Urinary bladder (tissue), 4 donors: ENCODE measurements around the gene TCEAL3. TPM values are rescaled to one million over a fixed set of nuclear protein-coding genes. Genes with fewer than 3 reads are reported as not detected.
A peak's percentile ranks its signal among the peaks of the same experiment; 100 is the strongest.
"Not testable (repeated sequence)": the region's sequence is repeated elsewhere in the genome, so short reads cannot be mapped to it uniquely, and the experiment has no call there.

Experiments
- DNase-seq: peaks from one replicate; pipeline ENCODE4 v3.0.0-alpha.2; 2015; ENCODE audit errors: extremely low spot score
- H3K27ac ChIP-seq: one replicate; pipeline ENCODE4 v1.5.1; 2013; ENCODE audit warnings: low read depth, mild to moderate bottlenecking, moderate library complexity
- H3K36me3 ChIP-seq: one replicate; pipeline ENCODE4 v1.6.1; 2013; ENCODE audit warnings: mild to moderate bottlenecking, moderate library complexity; ENCODE audit not compliant: insufficient read depth
- H3K4me1 ChIP-seq: one replicate; pipeline ENCODE4 v1.6.1; 2013; ENCODE audit warnings: mild to moderate bottlenecking, moderate library complexity; ENCODE audit not compliant: insufficient read depth
- H3K4me3 ChIP-seq: one replicate; pipeline ENCODE4 v1.5.1; 2013; ENCODE audit warnings: low read depth, low read length
- WGBS: extraction: QIAGEN DNeasy Blood & Tissue Kit; methylation state at CpG from one replicate; pipeline ENCODE4 v1.1.7; 2013; 5-methylcytosine and 5-hydroxymethylcytosine counted together
- polyA plus RNA-seq: library from polyadenylated mRNA; stranded (reverse); fragments of 200-250 nt; gene quantifications from one replicate; pipeline ENCODE4 v1.2.3, GENCODE V29; 2013
- total RNA-seq: library from RNA; depleted of rRNA; stranded (reverse); fragments of >200 nt; gene quantifications from one replicate; pipeline ENCODE4 v1.2.3, GENCODE V29; 2014
- donor health status: healthy with polysubstance abuse.
- donor health status: healthy.

TCEAL3 gene
- total RNA-seq (8.8 TPM), polyA plus RNA-seq (153 TPM)

- H3K4me1 ChIP-seq: no peaks in the 10 kb centered on the region
- no peaks in the 10 kb centered on the region for H3K36me3 ChIP-seq
- H3K4me3 ChIP-seq: peak within 1 kb of the TSS; percentile 77
- peak within 1 kb of the TSS; percentile 97 for H3K27ac ChIP-seq
- DNase-seq: no peak
- 1% methylated on average over 58 of the region's 59 CpGs for WGBS
Measured at GRCh38 chrX:103607364-103608305, at the start of gene TCEAL3. Gene TCEAL3, plus strand, starts transcription at chrX:103607963. Its CDS starts 1,102 bp downstream, at chrX:103609065.

- WGBS: 63% methylated on average over 1 of the region's 1 CpG
- no peaks in the 10 kb centered on the region for H3K4me1 ChIP-seq
- DNase-seq: no peak
- H3K36me3 ChIP-seq: no peaks in the 10 kb centered on the region
- no peak overlapping the region for H3K27ac ChIP-seq
- H3K4me3 ChIP-seq: no peak overlapping the region
Measured at GRCh38 chrX:103560256-103560655, 47.5 kb upstream of the TCEAL3 start.

GRCh38 chrX:103562801-103563200 is 45.0 kb upstream of the TCEAL3 start:
- DNase-seq: no peak
- Histone ChIP-seq H3K27ac (no peak overlapping the region), H3K4me1 (no peaks in the 10 kb centered on the region), H3K36me3 (no peaks in the 10 kb centered on the region), H3K4me3 (no peak overlapping the region)
- WGBS: 82% methylated on average over 2 of the region's 2 CpGs

- H3K4me3 ChIP-seq: no peak overlapping the region
- H3K4me1 ChIP-seq: no peaks in the 10 kb centered on the region
- WGBS: 76% methylated on average over 4 of the region's 4 CpGs
- H3K27ac ChIP-seq: no peak overlapping the region
- DNase-seq: no peak
- no peaks in the 10 kb centered on the region for H3K36me3 ChIP-seq
Measured at GRCh38 chrX:103565197-103565596, 42.6 kb upstream of the TCEAL3 start.

- H3K27ac ChIP-seq: no peak overlapping the region
- H3K36me3 ChIP-seq: no peaks in the 10 kb centered on the region
- no peaks in the 10 kb centered on the region for H3K4me1 ChIP-seq
- no peak overlapping the region for H3K4me3 ChIP-seq
- 41% methylated on average over 1 of the region's 1 CpG for WGBS
- DNase-seq: no peak
Measured at GRCh38 chrX:103565752-103566151, 42.0 kb upstream of the TCEAL3 start.

GRCh38 chrX:103571121-103571520 is 36.6 kb upstream of the TCEAL3 start:
- Histone ChIP-seq H3K27ac (no peak overlapping the region), H3K36me3 (no peaks in the 10 kb centered on the region), H3K4me3 (no peak overlapping the region), H3K4me1 (no peaks in the 10 kb centered on the region)
- 90% methylated on average over 6 of the region's 6 CpGs for WGBS
- no peak for DNase-seq

- no peaks in the 10 kb centered on the region for H3K4me1 ChIP-seq
- no peak for DNase-seq
- H3K36me3 ChIP-seq: no peaks in the 10 kb centered on the region
- H3K27ac ChIP-seq: no peak overlapping the region
- H3K4me3 ChIP-seq: no peak overlapping the region
- WGBS: 88% methylated on average over 4 of the region's 4 CpGs
Measured at GRCh38 chrX:103571726-103572125, 36.0 kb upstream of the TCEAL3 start.

- Histone ChIP-seq H3K36me3 (no peaks in the 10 kb centered on the region), H3K4me3 (no peak overlapping the region), H3K4me1 (no peaks in the 10 kb centered on the region), H3K27ac (no peak overlapping the region)
- WGBS: 87% methylated on average over 1 of the region's 1 CpG
- DNase-seq: no peak
Measured at GRCh38 chrX:103573202-103573601, 34.6 kb upstream of the TCEAL3 start.

GRCh38 chrX:103584596-103584995 is 23.2 kb upstream of the TCEAL3 start:
- no peaks in the 10 kb centered on the region for H3K4me1 ChIP-seq
- H3K4me3 ChIP-seq: no peak overlapping the region
- H3K27ac ChIP-seq: no peak overlapping the region
- 71% methylated on average over 3 of the region's 3 CpGs for WGBS
- no peak for DNase-seq
- H3K36me3 ChIP-seq: peaks cover 3% of the 10 kb centered on the region

- H3K4me1 ChIP-seq: no peaks in the 10 kb centered on the region
- H3K36me3 ChIP-seq: peaks cover 3% of the 10 kb centered on the region
- peak within 1 kb of the TSS; percentile 82 for H3K4me3 ChIP-seq
- H3K27ac ChIP-seq: peak within 1 kb of the TSS; percentile 88
- WGBS: 1% methylated on average over 56 of the region's 56 CpGs
- DNase-seq: no peak
Measured at GRCh38 chrX:103585411-103586313, 22.1 kb upstream of the TCEAL3 start, which contains the start of gene TCEAL4. Gene TCEAL4, plus strand, starts transcription at chrX:103585515. Its CDS starts 1,161 bp downstream, at chrX:103586676.

- Histone ChIP-seq H3K4me3 (peak overlapping the region; percentile 82), H3K27ac (peak overlapping the region; percentile 88), H3K4me1 (no peaks in the 10 kb centered on the region), H3K36me3 (peaks cover 3% of the 10 kb centered on the region)
- 5% methylated on average over 5 of the region's 5 CpGs for WGBS
- no peak for DNase-seq
Measured at GRCh38 chrX:103586314-103586646, 21.5 kb upstream of the TCEAL3 start.

GRCh38 chrX:103586659-103587058 is 21.1 kb upstream of the TCEAL3 start:
- Histone ChIP-seq H3K27ac (peak overlapping the region; percentile 88), H3K4me1 (no peaks in the 10 kb centered on the region), H3K4me3 (peak overlapping the region; percentile 82), H3K36me3 (peaks cover 3% of the 10 kb centered on the region)
- no peak for DNase-seq
- WGBS: 52% methylated on average over 4 of the region's 4 CpGs

GRCh38 chrX:103592295-103592694 is 15.5 kb upstream of the TCEAL3 start:
- DNase-seq, H3K27ac ChIP-seq, H3K4me3 ChIP-seq, H3K4me1 ChIP-seq, H3K36me3 ChIP-seq: not testable (repeated sequence)
- 98% methylated on average over 1 of the region's 1 CpG for WGBS
